NCI-H2029 (cell line): ENCODE data around the gene IZUMO4.
"Not testable (repeated sequence)": the region's sequence is repeated elsewhere in the genome, so short reads cannot be mapped to it uniquely, and the experiment has no call there.

Source experiments
- DNase-seq: peaks from one replicate; lab custom pipeline; 2025; lab: John Stamatoyannopoulos, UW

The IZUMO4 gene

DNA sequence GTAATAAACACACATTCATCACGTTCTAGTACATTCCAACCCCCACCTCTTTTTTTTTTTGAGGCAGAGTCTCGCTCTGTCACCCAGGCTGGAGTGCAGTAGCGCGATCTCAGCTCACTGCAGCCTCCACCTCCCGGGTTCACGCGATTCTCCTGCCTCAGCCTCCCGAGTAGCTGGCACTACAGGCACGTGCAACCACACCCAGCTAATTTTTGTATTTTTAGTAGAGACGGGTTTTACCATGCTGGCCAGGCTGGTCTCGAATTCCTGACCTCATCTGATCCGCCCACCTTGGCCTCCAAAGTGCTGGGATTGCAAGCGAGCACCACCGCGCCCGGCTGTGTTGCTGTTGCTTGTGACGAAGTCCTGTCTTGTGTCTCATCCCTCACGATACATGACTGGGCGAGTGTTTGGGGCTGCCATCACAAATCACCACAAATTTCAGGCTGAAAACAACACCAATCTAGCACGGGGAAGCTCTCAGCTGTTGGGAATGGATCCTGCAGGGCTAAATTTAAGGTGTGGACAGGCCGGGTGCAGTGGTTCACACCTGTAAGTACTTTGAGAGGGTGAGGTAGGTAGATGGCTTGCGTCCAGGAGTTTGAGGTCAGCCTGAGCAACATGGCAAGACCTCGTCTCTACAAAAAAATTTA, 16.3 kb upstream of the IZUMO4 start:
- DNase-seq, result peak; percentile 33

- DNase-seq, result no peak
These were observed 14.6 kb upstream of the IZUMO4 start for GRCh38 chr19:2081873-2082810.

GRCh38 chr19:2083174-2083854, 13.4 kb upstream of the IZUMO4 start:
- no peak for DNase-seq

- no peak for DNase-seq
These were observed 11.6 kb upstream of the IZUMO4 start for GRCh38 chr19:2084993-2085720.

DNA sequence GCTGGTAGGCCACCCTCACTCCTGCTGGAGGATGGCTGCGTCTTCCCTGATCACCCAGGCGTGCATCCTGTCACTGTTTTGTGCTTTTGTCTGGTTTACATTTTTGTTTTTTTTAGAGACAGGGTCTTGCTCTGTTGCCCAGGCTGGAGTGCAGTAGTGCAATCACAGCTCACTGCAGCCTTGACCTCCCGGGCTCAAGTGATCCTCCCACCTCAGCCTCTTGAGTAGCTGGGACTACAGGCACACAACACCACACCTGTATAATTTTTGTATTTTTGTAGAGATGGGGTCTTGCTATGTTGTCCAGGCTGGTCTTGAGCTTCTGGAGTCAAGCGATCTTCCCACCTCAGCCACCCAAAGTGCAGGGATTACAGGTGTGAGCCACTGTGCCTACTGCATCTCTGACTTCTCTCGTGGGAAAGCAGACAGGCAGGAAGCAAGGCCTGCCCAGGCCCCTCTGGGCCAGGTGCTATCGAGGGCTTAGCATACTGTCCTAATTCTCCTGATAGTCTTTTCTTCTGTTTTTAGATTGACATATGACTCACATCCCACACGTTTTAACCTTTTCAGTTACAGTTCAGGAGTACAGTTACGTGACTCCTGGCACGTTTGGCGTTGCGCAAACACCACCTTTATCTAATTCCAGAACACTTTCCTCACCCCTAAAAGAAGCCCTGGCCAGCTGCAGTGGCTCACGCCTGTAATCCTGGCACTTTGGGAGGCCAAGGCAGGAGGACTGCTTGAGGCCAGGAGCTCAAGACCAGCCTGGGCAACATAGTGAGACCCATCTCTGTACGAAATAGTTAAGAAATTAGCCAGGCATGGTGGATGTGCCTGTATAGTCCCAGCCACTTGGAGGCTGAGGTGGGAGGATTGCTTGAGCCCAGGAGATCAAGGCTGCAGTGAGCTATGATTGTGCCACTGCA, 9.8 kb upstream of the IZUMO4 start:
- peak; percentile 34 for DNase-seq

DNA sequence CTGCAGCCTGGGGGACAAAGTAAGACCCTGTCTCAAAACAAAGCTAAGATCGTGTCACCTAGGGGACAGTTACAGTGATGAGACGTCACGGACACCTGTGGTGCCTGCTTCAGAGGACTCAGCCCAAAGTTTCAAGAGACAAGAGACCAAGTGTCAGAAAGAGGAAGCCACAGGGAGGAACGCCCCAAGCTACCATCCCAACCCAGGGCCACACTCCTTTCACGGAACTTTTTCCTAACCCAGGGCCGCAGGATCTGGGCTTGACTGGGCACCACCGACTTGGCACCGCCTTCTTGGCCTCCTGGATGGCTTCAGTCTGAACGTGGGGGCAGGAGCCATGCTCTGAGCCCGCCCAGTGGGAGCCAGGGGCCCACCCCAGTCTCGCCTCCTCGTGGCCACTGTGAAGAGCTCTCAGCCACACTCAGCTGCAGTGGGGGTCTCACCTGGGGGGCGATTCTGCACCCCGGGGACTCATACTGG, 9.1 kb upstream of the IZUMO4 start:
- DNase-seq, result no peak

- no peak for DNase-seq
These were observed 7.6 kb upstream of the IZUMO4 start for GRCh38 chr19:2089001-2089711.

DNA sequence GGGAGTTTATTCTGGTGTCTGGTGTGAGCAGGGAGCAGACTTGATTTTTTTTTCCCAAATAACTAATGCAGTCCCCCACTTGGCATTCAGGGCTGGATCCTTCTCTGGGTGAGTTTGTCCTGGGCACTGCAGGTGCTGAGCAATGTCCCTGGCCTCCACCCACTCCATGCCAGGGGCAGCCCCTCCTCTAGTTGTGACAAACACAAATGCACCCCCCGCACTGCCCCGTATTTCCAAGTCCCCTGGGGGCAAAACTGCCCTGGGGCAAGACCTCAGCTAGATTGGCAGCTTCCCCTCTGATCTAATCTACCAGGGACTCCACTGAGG, 7.0 kb upstream of the IZUMO4 start:
- DNase-seq, result no peak

DNA sequence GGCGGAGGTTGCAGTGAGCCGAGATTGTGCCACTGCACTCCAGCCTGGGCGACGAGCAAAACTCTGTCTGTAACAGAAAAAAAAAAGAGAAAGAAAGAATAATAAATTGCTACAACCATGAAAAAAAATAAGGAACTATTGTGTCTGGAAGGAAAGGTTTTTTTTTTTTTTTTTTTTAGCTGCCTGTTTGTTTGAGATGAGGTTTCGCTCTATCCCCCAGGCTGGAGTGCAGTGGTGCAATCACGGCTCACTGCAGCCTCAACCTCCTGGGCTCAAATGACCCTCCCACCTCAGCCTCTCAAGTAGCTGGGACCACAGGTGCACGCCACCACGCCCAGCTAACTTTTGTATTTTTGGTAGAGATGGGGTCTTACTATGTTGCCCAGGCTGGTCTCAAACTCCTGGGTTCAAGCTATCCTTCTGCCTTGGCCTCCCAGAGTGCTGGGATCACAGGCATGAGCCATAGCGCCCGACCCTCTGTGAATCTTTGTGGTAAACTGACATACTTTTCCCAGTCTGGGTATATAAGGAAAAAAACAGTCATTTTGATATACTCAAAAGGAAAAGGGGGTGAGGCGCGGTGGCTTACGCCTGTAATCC, 4.7 kb upstream of the IZUMO4 start:
- not testable (repeated sequence) for DNase-seq

- peak; percentile 93 for DNase-seq
These were observed 658 bp upstream of the IZUMO4 start, which contains the start of gene MOB3A for GRCh38 chr19:2096034-2096479. Gene MOB3A (minus strand): TSS chr19:2096326. CDS start chr19:2078560, 17,766 bp downstream.

- DNase-seq, result peak; percentile 45
These were observed 629 bp downstream of the IZUMO4 start for GRCh38 chr19:2097203-2097885.

- DNase-seq, result no peak
These were observed 1.2 kb downstream of the IZUMO4 start for GRCh38 chr19:2097886-2098327.

- DNase-seq, result no peak
These were observed 2.4 kb downstream of the IZUMO4 start for GRCh38 chr19:2099054-2099501.

DNA sequence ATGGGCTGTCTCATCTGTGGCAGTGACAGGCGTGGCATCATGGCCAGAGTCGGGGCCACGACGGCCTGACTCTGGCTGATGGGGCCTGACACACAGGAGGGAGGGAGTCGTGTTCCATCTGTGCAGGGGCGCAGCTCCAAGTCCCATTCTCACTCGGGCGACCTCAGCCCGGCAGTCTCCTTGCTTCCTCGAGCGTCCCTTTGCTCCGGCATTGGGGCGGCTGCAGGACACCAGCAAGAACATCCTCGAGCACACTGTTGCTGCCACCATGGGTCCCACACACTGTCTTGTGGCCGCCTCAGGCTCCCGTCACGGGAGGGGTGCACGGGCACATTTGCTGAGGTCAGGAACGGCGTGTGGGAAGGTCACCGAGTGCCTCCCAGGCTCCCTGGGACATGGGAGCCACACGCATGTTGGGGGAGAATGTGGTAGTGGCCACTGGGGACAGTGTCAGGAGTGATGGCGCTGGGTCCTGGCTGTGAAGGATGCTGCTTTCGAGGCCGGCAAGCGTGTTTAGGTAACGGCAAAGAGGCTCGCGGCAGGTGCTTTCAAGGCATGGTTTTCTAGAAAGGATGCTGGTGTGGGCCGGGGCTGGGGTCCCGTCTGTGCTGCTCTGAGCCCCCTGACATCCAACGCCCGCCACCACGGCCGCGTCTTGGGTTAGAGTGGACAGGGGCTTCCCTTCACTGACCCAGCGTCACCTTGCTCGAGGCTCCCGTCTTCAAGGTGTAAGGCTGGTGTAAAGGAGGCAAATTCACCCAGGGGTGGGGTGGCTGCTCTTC, 3.4 kb downstream of the IZUMO4 start:
- no peak for DNase-seq

DNA sequence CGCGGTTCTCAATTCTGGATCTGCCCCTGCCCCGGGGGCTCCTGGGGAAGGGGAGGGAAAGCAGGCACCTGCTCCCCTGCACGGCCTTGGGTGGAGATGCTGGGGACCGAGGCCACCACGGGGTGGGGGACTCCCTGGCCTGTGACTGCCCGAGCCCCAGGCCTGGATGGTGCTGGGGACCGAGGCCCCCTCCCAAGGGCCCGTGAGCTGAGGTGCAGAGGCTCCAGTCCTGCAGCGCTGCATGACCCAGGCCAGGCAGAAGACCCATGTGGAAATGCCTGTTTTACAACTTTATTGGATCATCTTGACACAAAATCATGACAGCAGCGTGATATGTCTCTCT, 4.0 kb downstream of the IZUMO4 start:
- no peak for DNase-seq

DNA sequence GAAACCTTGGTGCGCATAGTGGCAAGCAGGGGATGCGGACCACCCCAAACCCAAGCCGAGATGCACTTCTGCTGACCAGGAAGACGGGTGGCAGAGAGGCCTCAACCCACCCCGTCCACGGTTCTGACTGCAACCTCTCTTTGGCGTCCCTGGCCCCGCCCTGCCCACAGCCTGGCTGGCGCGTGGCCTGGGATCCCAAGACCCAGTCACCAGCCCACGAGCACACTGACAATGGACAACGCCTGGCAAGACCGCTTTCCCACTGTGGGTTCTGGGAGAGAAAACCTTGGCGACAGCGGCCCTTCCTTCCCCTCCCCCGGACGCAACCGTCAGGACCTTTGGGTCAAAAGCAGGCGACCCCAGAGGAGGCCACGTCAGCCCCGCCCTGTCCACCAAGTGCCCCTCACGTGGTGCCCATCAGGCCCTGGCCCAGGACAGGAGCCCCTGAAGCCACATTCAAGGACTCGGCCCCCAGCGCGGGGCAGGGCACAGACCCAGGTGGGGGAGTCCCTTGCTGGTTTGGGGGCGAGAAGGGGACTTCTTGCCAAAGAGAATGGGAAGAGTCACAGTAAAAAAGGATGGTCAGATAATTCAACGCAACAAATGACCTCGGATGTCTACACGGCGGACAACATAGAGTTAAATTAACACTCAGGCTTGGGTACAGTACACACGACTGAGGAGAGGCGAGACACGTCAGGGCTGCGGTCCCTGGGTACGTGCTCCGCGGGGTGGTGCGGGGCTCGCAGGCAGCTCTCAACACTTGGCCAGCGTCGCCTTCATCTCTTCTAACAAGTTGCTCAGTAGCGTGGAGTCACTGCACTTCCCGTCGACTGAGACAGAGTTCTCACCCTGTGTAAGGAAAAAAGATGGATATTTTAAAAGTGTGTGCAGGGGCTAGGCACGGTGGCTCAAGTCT, 5.0 kb downstream of the IZUMO4 start:
- no peak for DNase-seq

- no peak for DNase-seq
These were observed 6.5 kb downstream of the IZUMO4 start for GRCh38 chr19:2103045-2103707.
